HG03520 (cell line): Measurements from ENCODE around the gene RPL36AL.

ENCODE experiments used
- ATAC-seq: cut with Tn5 transposase; IDR thresholded peaks from one replicate; pipeline ENCODE4 v1.9.1; 2021; ENCODE audit warnings: mild to moderate bottlenecking, moderate library complexity; ENCODE audit not compliant: unreplicated experiment

RPL36AL gene

DNA sequence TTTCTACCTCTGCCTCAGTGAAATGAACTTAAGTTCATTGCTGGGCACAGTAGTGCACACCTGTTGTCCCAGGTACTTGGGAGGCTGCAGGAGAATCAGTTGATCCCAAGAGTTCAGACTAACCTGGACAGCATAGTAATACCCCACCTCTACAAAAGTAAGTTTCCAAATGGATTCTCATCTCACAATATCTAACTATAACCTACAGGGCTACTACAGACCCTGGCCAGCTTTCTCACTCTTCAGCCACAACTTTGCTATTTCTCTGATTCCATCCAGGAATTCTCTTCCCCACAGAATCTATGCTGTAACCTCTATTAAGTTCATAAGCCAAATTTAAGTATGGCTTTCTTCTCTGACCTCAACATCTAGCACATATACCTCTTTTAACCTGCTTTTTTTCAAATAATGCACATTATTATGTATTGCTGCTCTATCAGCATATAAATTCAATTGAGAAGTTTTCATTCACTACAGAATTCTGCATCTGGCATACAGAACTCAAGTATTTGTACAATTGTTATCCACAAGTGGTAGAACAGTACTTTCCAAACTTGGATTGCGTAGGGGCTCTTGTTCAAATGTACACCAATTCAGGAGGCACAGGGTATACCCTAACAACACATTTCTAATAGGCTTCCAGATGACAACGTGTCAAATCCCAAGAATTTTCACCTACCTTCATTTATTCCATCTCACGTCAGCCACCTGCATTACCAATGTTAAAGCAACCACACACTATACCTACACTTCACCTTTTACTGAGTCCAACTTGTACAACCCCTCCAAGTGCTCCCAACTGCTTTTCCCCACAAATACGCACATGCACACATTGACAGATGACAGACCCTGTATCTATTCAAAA, 38.1 kb downstream of the RPL36AL start:
- no peak for ATAC-seq

DNA sequence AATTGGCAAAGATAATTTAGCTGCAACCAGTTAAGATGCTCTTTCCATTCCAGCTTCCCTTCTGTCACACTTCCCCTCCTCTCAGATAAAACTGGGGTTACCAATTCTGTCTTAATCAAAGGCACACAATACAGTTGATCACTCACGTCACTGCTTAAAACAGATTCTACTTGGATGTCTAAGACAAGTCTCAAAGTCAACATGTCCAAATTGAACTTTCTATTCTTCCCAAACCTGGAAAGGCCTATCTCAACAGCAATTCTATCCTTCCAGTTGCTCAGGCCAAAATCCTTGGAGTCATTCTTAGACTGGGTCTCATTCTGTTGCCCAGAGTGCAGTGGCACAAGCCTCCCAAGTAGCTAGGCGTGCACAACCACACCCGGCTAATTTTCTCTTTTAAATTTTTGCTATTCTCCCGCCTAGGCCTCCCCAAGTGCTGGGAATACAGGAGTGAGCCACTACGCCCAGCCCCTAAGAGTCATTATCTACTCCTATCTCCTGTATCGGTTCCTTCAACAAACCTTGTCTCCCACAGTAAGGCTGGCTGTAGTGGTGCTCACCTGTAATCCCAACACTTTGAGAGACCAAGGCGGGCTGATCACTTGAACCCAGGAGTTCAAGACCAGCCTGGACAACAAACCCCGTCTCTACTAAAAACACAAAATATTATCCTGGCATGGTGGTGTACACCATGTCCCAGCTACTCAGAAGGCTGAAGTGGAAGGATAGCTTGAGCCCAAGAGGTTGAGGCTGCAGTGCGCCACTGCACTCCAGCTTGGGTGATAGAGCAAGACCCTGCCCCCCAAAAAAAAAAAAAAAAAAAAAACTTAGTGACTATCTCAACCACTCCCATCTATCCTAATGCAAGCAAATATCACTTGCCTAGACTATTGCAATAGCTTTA, 39.0 kb downstream of the RPL36AL start:
- ATAC-seq: no peak

DNA sequence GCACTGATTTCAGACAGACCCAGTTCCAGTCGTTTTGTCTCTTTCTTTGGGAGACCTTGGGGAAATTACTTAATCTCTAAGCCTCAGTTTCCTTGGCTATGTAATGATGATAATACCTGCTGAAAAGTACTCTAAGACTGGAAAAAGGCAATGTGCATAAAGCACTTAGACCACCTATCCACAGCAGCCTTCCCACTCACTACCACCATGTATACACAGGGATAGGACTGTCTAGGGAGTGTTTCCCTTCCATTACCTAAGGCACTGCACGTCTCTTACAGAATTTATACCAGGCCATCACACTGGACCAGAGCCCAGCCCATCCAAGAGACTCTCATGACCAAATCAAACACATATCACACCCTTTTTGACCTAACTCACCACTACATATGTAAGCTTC, 40.6 kb downstream of the RPL36AL start:
- no peak for ATAC-seq

DNA sequence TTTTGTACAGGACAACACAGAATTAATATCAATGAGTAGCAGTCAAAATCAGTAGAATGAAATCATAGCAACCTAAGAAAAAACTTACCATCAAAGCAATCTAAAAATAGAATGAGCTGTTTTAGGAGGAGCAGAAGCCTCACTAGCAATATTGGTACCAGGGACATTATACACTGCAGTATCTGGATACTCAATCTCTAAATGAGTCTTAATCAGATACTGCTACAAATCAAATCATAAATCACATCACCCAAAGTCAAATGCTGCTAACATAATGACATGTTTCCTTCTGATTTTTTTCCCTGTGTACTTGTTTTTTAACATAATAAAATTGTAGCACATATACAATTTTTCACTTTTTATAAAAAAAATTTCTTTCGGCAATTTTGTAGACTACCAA, 42.3 kb downstream of the RPL36AL start:
- no peak for ATAC-seq

DNA sequence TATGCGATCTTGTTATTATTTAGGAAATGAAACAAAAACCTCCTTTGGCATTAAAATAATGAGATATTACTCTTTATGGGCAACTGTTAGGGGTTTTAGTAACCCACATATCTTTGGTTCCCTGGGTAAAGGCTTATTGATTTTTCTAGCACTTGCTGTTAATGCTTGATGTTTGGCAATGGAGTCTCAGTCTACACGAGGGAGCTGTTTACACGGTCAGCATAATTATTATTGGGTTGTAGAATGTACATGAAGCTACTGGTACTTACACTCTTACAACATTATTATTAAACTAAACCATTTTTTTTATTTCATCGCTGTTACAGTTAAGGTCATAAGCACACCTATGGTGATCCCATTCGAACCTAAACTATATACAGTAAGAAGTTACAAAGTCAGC, 46.4 kb downstream of the RPL36AL start:
- ATAC-seq: no peak

DNA sequence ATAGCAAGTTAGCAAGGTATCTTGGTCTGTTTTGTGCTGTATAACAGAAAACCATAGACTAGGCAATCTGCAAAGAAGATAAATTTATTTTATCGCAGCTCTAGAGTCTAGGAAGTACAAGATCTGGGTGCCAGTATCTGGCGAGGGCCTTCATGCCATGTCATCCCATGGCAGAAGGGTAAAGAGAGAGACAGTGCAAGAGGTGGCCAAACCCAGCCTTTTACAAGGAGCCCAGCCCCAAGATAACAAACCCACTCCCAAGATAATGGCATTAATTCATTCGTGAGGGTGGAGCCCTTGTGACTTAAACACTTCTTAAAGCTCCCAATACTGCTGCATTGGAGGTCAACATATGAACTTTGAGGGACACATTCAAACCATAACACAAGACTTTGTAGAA, 51.1 kb downstream of the RPL36AL start:
- ATAC-seq: no peak
